Activated naive CD4-positive, alpha-beta T cell treated with anti-CD3 and anti-CD28 coated beads, Interleukin-2, amount 50 U/mL, for 72 hours (primary cell): Measurements from ENCODE around the gene ECSIT. TPM values are rescaled to one million over a fixed set of nuclear protein-coding genes. Genes with fewer than 3 reads are reported as not detected.
"Not testable (repeated sequence)": the region's sequence is repeated elsewhere in the genome, so short reads cannot be mapped to it uniquely, and the experiment has no call there.

ENCODE experiments used
- ATAC-seq, 2 donors: fragments of 150-1000 bp; cut with Tn5 transposase; 2 replicates each; pipeline ENCODE4 v1.10.0; 2021; ENCODE audit warnings: mild to moderate bottlenecking in 2 of 2, moderate library complexity in 2 of 2
- DNase-seq, 2 donors: peaks; one replicate each; pipeline ENCODE4 v3.0.0; 2021 to 2022; ENCODE audit warnings: low spot score in 2 of 2
- H3K27ac Mint-ChIP-seq, 2 donors: one replicate each; pipeline ENCODE4 v1.8.0; 2022; ENCODE audit warnings: mild to moderate bottlenecking in 2 of 2, mixed read lengths in 2 of 2
- H3K36me3 Mint-ChIP-seq, 2 donors: one replicate each; pipeline ENCODE4 v1.8.0; 2022; ENCODE audit warnings: mixed read lengths in 2 of 2
- H3K9me3 Mint-ChIP-seq, 2 donors: one replicate each; pipeline ENCODE4 v1.8.0; 2022; ENCODE audit warnings: mixed read lengths in 2 of 2
- total RNA-seq, 2 donors: library from RNA; stranded (reverse); gene quantifications; one replicate each; pipeline ENCODE4 v1.2.3, GENCODE V29; 2022

Gene ECSIT
- total RNA-seq, 2 donors from 2014 or later = 43.0 to 73.3 TPM

GRCh38 chr19:11489378-11489777 lies 39.6 kb downstream of the ECSIT start:
- DNase-seq (no peak), ATAC-seq (no peak)
- H3K36me3 Mint-ChIP-seq = peaks cover 4 to 13% of the 10 kb centered on the region in 2 donors
- H3K27ac Mint-ChIP-seq = peak overlapping the region in 1 of 2 donors; percentile 77
- no peaks in the 10 kb centered on the region for H3K9me3 Mint-ChIP-seq

- Mint-ChIP-seq H3K9me3 (no peaks in the 10 kb centered on the region), H3K27ac (no peak overlapping the region), H3K36me3 (peaks cover 4 to 13% of the 10 kb centered on the region in 2 donors)
- DNase-seq (no peak), ATAC-seq (no peak)
Observed at GRCh38 chr19:11486661-11487503, 42.1 kb downstream of the ECSIT start.

- H3K36me3 Mint-ChIP-seq = peaks cover 9 to 13% of the 10 kb centered on the region in 2 donors
- no peaks in the 10 kb centered on the region for H3K9me3 Mint-ChIP-seq
- no peak for DNase-seq
- no peak for ATAC-seq
- peak overlapping the region in 1 of 2 donors; percentile 33 for H3K27ac Mint-ChIP-seq
Observed at GRCh38 chr19:11485245-11485837, 43.6 kb downstream of the ECSIT start.

- no peak for DNase-seq
- H3K27ac Mint-ChIP-seq = peak overlapping the region in 1 of 2 donors; percentile 79
- no peak for ATAC-seq
- peaks cover 5 to 6% of the 10 kb centered on the region in 2 donors for H3K36me3 Mint-ChIP-seq
- H3K9me3 Mint-ChIP-seq = no peaks in the 10 kb centered on the region
Observed at GRCh38 chr19:11483366-11484111, 45.4 kb downstream of the ECSIT start.

GRCh38 chr19:11482384-11483050 lies 46.4 kb downstream of the ECSIT start:
- H3K36me3 Mint-ChIP-seq = peaks cover 5 to 6% of the 10 kb centered on the region in 2 donors
- DNase-seq (peak; percentile 91 to 93), ATAC-seq (peak; percentile 75 to 86)
- no peaks in the 10 kb centered on the region for H3K9me3 Mint-ChIP-seq
- peak overlapping the region in 1 of 2 donors; percentile 79 for H3K27ac Mint-ChIP-seq

DNA sequence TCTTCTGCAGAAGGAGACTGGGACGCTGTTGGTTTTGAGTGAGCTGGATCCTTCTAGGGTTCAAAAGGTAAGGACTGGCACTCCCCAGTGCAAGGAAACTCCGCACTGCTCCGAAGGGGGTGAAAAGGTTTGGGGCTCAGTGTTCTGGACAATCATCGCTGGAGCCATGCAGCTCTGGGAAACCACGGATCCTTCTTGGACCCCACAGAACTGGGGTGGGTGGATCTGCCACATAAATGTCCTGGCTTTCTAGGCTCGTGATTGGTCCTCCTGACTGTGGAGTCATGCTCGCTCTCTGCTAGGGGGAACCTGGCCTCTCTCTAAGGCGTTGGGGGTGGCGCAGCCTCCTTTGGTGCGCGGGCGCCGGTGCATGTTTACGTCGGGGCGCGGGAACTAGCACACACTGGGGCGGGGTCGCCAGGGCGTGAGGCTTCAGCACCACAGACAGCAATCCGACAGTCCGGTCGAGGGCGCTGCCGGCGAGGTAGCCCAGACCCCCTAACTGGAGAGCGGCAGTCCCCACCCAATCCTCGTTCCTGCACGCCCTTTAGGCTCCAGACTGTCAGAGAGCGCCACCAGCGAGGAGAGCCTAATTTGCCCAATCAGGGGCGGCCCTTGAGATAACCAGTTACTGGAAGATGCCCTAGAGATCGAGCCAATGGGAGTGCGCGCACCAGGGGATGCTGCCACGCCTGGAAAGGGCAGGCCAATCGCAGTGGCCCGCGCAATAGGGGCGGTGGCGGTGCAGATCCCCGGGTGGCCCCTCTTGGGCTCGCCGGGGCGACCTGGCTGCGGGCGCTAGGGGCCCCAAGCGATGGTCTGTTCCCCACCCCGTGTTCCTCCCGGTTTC lies 47.2 kb downstream of the ECSIT start:
- Mint-ChIP-seq H3K27ac (peak overlapping the region; percentile 50 to 79), H3K36me3 (peaks cover 5 to 6% of the 10 kb centered on the region in 2 donors), H3K9me3 (no peaks in the 10 kb centered on the region)
- peak in 1 of 2 donors; percentile 83 for DNase-seq
- peak; percentile 77 to 90 for ATAC-seq

DNA sequence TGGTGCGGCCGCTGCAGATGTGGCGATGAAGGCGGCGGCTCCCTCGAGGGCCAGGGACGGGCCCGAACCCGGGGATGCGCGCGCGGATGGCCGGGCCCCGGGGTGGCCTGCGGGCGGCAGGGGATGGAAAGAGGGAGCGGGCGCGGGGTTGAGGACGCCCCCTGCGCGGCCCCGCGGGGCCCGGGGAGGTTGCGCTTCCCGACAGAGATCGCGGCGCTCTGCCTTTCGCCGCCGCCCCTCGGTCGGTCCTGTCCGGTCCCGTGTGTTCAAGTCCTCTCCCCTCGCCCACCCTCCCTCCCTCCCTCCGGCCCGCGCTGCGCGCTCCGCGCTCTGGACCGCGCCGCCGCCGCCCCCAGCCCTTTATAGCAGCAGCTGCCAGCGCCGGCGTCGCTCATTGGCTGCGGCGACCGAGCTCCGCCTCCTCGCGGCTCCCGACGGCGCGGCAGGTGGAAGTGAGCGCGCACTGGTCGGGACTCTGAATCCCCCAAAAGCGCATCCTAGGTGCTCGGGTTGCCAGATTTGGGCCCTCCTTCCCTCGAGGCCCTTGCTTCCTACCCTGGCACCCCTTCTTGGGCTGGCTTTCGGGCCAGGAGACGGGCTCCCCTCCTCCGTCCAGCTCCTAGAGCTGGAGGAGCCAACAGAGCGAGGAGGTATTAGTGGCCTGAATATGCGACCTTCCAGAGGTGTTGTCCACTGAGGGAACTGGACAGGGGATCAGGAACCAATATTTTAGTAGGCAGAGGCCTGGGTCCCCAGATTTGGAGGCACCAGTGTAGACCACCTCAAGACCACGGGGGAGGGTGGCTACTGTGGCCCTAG lies 48.0 kb downstream of the ECSIT start, which contains the start of gene ELAVL3:
TSS of gene ELAVL3 (minus strand) at position 332 of the 819 bp plus-strand sequence. CDS start 438 bp downstream, outside the sequence.
- peak in 1 of 2 donors; percentile 13 for DNase-seq
- ATAC-seq = no peak
- H3K36me3 Mint-ChIP-seq = peaks cover 5 to 6% of the 10 kb centered on the region in 2 donors
- no peaks in the 10 kb centered on the region for H3K9me3 Mint-ChIP-seq
- peak within 1 kb of the TSS in 1 of 2 donors; percentile 50 for H3K27ac Mint-ChIP-seq

GRCh38 chr19:11479898-11480714 lies 48.8 kb downstream of the ECSIT start:
- ATAC-seq (no peak), DNase-seq (no peak)
- Mint-ChIP-seq H3K27ac (no peak overlapping the region), H3K9me3 (no peaks in the 10 kb centered on the region), H3K36me3 (peaks cover 2 to 5% of the 10 kb centered on the region in 2 donors)

DNA sequence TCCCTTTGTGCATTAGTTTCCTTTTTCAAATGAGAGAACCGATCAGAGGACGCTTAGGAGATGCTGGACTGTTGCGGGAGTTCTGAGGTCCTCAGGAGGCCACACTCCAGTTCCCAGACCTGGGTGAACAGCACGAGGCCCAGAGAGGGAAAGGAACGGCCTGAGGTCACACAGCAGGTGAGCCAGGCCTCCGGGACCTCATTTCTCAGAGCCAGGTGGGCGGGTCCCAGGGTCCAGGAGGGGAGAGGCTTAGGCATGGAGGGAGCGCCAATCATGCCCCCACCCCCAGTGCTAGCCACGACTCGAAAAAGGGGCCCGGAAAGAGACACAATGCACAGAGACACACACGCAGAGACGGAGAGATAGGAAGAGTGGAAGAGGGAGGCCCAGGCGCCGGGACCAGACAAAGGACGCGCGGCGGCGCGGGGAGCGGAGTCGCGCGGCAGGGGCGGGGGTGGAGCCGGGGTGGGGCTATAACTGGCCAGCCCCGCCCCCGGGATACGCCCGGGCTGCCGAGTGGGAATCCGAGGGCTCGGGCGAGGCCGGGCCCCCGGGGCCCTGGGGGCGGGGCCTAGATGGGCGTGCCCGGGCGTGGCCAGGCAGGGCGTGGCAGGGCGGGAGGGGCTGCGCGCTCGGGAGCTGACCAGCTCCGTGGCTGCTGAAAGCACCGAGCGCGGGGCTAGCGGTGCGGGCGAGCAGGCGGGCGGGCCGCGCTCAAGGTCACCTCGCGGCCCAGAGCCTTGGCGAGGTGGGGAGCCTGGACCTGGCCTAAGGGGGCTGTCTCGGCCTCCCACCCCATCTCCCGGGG lies 49.6 kb downstream of the ECSIT start:
- no peak overlapping the region for H3K27ac Mint-ChIP-seq
- no peaks in the 10 kb centered on the region for H3K9me3 Mint-ChIP-seq
- H3K36me3 Mint-ChIP-seq = peaks cover 0 to 5% of the 10 kb centered on the region in 2 donors
- peak in 1 of 2 donors; percentile 54 for DNase-seq
- no peak for ATAC-seq

DNA sequence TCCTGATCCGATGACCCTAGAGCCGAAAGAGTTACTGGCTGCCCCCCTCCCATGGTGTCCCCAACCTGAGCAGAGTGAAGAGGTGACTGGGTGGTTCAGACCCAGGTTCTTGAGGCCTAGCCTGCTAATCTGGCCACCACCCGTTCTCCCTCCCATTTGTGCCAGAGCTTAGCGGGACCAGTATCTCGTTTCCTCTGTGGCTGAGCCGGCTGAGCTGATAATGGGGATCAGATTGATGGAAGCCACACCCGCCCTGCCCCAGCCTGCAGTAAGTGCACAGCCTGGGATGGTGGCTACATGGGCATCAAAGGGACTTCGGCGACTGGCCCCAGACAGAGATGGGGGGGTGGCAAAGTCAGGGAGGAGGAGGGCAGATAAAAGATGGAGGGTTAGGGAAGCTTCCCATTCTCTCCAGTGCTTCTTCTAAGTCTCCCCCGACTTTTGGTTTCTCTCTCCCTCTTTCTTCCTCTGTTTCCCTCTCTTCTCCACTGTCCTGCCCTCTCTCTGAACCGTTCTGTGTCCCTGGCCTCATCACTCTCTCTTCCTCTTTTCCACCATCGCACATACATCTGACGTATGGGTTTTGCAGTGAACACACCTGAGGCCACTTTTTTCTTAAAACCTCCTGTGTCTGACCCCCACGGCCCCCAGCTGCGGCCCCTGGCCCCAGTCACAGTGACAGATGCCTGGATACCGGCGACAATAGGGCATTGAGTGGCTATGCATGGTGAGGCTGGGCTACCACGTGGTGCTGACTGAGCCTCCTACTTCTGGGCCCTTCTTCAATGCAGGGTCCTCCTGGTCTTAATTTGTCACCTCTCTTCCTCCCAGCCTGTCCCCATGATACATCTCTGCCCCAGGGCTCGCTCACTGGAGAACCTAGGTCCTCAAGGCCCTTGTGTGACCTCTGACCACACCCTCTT lies 50.5 kb downstream of the ECSIT start:
- H3K9me3 Mint-ChIP-seq = no peaks in the 10 kb centered on the region
- no peak for ATAC-seq

GRCh38 chr19:11475861-11476260 lies 53.1 kb downstream of the ECSIT start:
- no peak for ATAC-seq
- Mint-ChIP-seq H3K27ac (no peak overlapping the region), H3K36me3 (no peaks in the 10 kb centered on the region)

More for the DNA sequence above, 50.5 kb downstream of the ECSIT start:
- DNase-seq = no peak
- H3K27ac Mint-ChIP-seq = no peak overlapping the region
- H3K36me3 Mint-ChIP-seq = peaks cover 0 to 5% of the 10 kb centered on the region in 2 donors

GRCh38 chr19:11475343-11475742 lies 53.6 kb downstream of the ECSIT start:
- not testable (repeated sequence) for ATAC-seq, H3K9me3 Mint-ChIP-seq, DNase-seq, H3K36me3 Mint-ChIP-seq, H3K27ac Mint-ChIP-seq

More at GRCh38 chr19:11475861-11476260, 53.1 kb downstream of the ECSIT start:
- no peak for DNase-seq
- no peaks in the 10 kb centered on the region for H3K9me3 Mint-ChIP-seq
